ENCODE results near the gene DHRS9.
"Not testable (repeated sequence)": the region's sequence is repeated elsewhere in the genome, so short reads cannot be mapped to it uniquely, and the experiment has no call there.

GRCh38 chr2:169136428-169136827 lies 67.1 kb downstream of the DHRS9 start:
- not testable (repeated sequence) for TF ChIP-seq CTCF, POLR2A, EP300 (IDR thresholded peaks at IDR 0.05)
